ENCODE results near the gene MEIOSIN.
"Not testable (repeated sequence)": the region's sequence is repeated elsewhere in the genome, so short reads cannot be mapped to it uniquely, and the experiment has no call there.

MEIOSIN gene

GRCh38 chr19:45733160-45733810, at the start of gene MEIOSIN:
MEIOSIN (plus strand) TSS chr19:45733439; CDS start chr19:45735377, 1,938 bp downstream.
- no peak for DNase-seq

GRCh38 chr19:45685045-45685444, 48.2 kb upstream of the MEIOSIN start:
- DNase-seq: not testable (repeated sequence)

- no peak for DNase-seq
Observed at GRCh38 chr19:45687599-45687998, 45.6 kb upstream of the MEIOSIN start.

- DNase-seq: peak; percentile 95
Observed at GRCh38 chr19:45691516-45692186, 41.6 kb upstream of the MEIOSIN start, which contains the start of gene SNRPD2. SNRPD2 (minus strand) TSS chr19:45691953; CDS start chr19:45691888, 65 bp downstream.

GRCh38 chr19:45692187-45693105, 40.8 kb upstream of the MEIOSIN start, which contains the start of gene QPCTL:
QPCTL (plus strand) TSS chr19:45692666; CDS start chr19:45692704, 38 bp downstream.
- DNase-seq: peak; percentile 99

GRCh38 chr19:45693106-45693788, 40.0 kb upstream of the MEIOSIN start:
- DNase-seq: peak; percentile 42

GRCh38 chr19:45701676-45702075, 31.6 kb upstream of the MEIOSIN start:
- DNase-seq: no peak

- no peak for DNase-seq
Observed at GRCh38 chr19:45705115-45705514, 28.1 kb upstream of the MEIOSIN start.

GRCh38 chr19:45705710-45706415, 27.4 kb upstream of the MEIOSIN start:
- no peak for DNase-seq

- no peak for DNase-seq
Observed at GRCh38 chr19:45710356-45711130, 22.7 kb upstream of the MEIOSIN start.

GRCh38 chr19:45711851-45712698, 21.2 kb upstream of the MEIOSIN start:
- DNase-seq: no peak

GRCh38 chr19:45712699-45713067, 20.6 kb upstream of the MEIOSIN start:
- DNase-seq: no peak

GRCh38 chr19:45713141-45713540, 20.1 kb upstream of the MEIOSIN start:
- DNase-seq: no peak

- no peak for DNase-seq
Observed at GRCh38 chr19:45715139-45715538, 18.1 kb upstream of the MEIOSIN start.

GRCh38 chr19:45716359-45717130, 16.7 kb upstream of the MEIOSIN start:
- DNase-seq: peak; percentile 53

GRCh38 chr19:45717131-45717982, 15.9 kb upstream of the MEIOSIN start:
- DNase-seq: peak; percentile 99

GRCh38 chr19:45717983-45718650, 15.1 kb upstream of the MEIOSIN start:
- DNase-seq: no peak

GRCh38 chr19:45720065-45720464, 13.2 kb upstream of the MEIOSIN start:
- not testable (repeated sequence) for DNase-seq

Data from DMS79 treated with DMSO at 0.1 percent for 48 hours (cell line).